ENCODE results near the gene AKNA.

The AKNA gene

DNA sequence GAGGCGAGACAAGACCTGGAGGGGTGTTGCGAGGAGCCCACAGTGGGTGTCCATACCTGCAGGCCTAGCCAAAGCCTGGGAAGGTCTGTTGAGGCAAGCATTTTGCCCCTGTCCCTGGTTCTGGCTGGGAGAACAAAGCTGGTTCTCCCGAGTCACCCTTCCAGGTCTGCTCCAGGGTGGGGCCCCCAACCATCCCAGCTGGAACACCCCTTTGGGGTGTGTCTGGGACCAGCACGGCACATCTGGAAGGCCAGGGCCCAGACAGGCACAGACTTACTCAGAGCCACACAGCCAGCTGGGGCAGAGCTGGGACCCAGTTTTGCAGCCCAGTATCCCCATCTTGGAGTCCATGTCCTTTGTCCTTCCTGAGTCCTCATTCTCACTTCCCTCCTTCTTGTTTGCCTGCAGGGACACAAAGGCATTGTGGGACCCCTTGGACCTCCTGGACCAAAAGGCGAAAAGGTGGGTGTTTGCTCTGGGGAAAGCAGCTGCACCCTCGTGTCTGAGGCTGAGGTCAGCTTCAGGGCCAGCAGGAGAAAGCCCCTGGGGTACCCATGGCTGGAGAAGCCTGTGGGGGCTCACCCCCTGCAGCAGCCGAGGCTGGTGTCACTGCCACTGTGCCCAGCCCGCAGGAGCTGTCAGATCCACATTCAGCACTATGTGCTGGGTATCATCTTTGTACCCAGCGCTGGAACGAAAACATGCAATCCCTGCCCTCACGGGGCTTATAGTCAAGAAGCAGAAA is 103.3 kb downstream of the AKNA start:
- H3K36me3 ChIP-seq (ENCODE audit: insufficient read depth, low read length), result no peaks in the 10 kb centered on the region
- H3K4me3 ChIP-seq (ENCODE audit: low read depth, low read length, poor library complexity, severe bottlenecking), result no peak overlapping the region
- no peaks in the 10 kb centered on the region for H3K9me2 ChIP-seq (ENCODE audit: low read depth, low read length)
- no peak overlapping the region for H2AFZ ChIP-seq (ENCODE audit: low read length)
- no peaks in the 10 kb centered on the region for H3F3A ChIP-seq (ENCODE audit: insufficient read depth, low read length)
- H3K79me2 ChIP-seq (ENCODE audit: insufficient read depth, low read length), result no peaks in the 10 kb centered on the region
- H3K27me3 ChIP-seq (ENCODE audit: insufficient read depth, low read length), result no peaks in the 10 kb centered on the region
- H3K4me1 ChIP-seq (ENCODE audit: insufficient read depth, low read length, severe bottlenecking), result no peaks in the 10 kb centered on the region
- no peak overlapping the region for H3K9ac ChIP-seq (ENCODE audit: low read length)
- no peak overlapping the region for H3K27ac ChIP-seq (ENCODE audit: low read depth, low read length, poor library complexity, severe bottlenecking)
- H3K4me2 ChIP-seq (ENCODE audit: low read length), result no peak overlapping the region
- TF ChIP-seq CTCF (IDR thresholded peaks at IDR 0.05; ENCODE audit: low read length) (no peak), EZH2 (IDR thresholded peaks at IDR 0.05; ENCODE audit: borderline replicate concordance, low read length) (no peak)
- H3K9me3 ChIP-seq (ENCODE audit: low read length), result no peaks in the 10 kb centered on the region
- H4K20me1 ChIP-seq (ENCODE audit: insufficient read depth, low read length), result no peaks in the 10 kb centered on the region

Measured in OCI-LY1 (cell line).